Esophagus muscularis mucosa (tissue), 3 donors: Measurements from ENCODE around the gene NPIPA7.
"Not testable (repeated sequence)": the region's sequence is repeated elsewhere in the genome, so short reads cannot be mapped to it uniquely, and the experiment has no call there.

Source experiments
- POLR2A ChIP-seq: fragments of 450-650 bp; IDR thresholded peaks from one replicate; pipeline ENCODE4 v1.6.1; 2017; ENCODE audit warnings: antibody characterized with exemption, moderate library complexity, mild to moderate bottlenecking, low read depth
- TF ChIP-seq, protein P1 (sequence below), 3 experiments: fragments of 200-600 bp in 2 of 3; fragments of 450-650 bp in 1 of 3; sonication (generic) in 2 of 3; IDR thresholded peaks; one replicate each; pipeline ENCODE4 v1.5.1; 2017 to 2019; ENCODE audit warnings: antibody characterized with exemption in 3 of 3, mild to moderate bottlenecking in 2 of 3, moderate library complexity in 1 of 3

DNA sequence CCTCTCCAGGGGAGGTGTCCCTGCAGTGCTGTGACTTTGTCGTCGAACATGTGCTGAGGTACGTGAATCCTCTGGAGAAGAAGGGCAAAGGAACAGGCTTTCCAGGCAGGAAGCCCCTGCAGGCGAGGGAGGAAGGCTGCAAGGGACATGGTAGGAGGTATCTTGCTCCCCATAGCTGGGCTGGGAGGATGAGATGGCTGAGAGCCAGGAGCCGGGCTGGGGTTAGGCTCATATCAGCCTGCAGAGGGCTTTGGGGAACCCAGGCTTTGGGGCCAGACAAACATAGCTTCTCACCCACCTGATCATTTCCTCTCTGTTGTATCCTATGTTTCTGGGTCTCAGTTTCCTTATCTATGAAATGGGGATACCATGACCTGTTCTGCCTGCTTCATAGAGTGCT lies 26.5 kb downstream of the NPIPA7 start:
- TF ChIP-seq, protein P1, sequence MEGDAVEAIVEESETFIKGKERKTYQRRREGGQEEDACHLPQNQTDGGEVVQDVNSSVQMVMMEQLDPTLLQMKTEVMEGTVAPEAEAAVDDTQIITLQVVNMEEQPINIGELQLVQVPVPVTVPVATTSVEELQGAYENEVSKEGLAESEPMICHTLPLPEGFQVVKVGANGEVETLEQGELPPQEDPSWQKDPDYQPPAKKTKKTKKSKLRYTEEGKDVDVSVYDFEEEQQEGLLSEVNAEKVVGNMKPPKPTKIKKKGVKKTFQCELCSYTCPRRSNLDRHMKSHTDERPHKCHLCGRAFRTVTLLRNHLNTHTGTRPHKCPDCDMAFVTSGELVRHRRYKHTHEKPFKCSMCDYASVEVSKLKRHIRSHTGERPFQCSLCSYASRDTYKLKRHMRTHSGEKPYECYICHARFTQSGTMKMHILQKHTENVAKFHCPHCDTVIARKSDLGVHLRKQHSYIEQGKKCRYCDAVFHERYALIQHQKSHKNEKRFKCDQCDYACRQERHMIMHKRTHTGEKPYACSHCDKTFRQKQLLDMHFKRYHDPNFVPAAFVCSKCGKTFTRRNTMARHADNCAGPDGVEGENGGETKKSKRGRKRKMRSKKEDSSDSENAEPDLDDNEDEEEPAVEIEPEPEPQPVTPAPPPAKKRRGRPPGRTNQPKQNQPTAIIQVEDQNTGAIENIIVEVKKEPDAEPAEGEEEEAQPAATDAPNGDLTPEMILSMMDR (IDR thresholded peaks at IDR 0.05) = not testable (repeated sequence)
- not testable (repeated sequence) for TF ChIP-seq POLR2A
